Osteocyte (in vitro differentiated cells): Measurements from ENCODE around the gene PAX7. TPM values are rescaled to one million over a fixed set of nuclear protein-coding genes. Genes with fewer than 3 reads are reported as not detected.

Experiments used
- DNase-seq: peaks from one replicate; pipeline ENCODE4 v3.0.0; 2021; ENCODE audit warnings: mixed read lengths; ENCODE audit not compliant: unreplicated experiment; ENCODE audit errors: extremely low spot score
- H3K27ac Mint-ChIP-seq: one replicate; pipeline ENCODE4 v1.8.0; 2021; ENCODE audit warnings: mild to moderate bottlenecking, mixed read lengths; ENCODE audit not compliant: unreplicated experiment
- H3K27me3 Mint-ChIP-seq: one replicate; pipeline ENCODE4 v1.8.0; 2021; ENCODE audit warnings: mixed read lengths; ENCODE audit not compliant: unreplicated experiment
- H3K36me3 Mint-ChIP-seq: one replicate; pipeline ENCODE4 v1.8.0; 2021; ENCODE audit warnings: mixed read lengths; ENCODE audit not compliant: unreplicated experiment
- H3K4me1 Mint-ChIP-seq: one replicate; pipeline ENCODE4 v1.8.0; 2021; ENCODE audit warnings: mixed read lengths; ENCODE audit not compliant: unreplicated experiment
- H3K4me3 Mint-ChIP-seq: one replicate; pipeline ENCODE4 v1.8.0; 2021; ENCODE audit warnings: mild to moderate bottlenecking, moderate library complexity, mixed read lengths; ENCODE audit not compliant: unreplicated experiment
- H3K9me3 Mint-ChIP-seq: one replicate; pipeline ENCODE4 v1.8.0; 2021; ENCODE audit warnings: mixed read lengths; ENCODE audit not compliant: unreplicated experiment
- total RNA-seq: library from RNA; stranded (reverse); gene quantifications from 2 replicates; pipeline ENCODE4 v1.2.1, GENCODE V29; 2021
- TF ChIP-seq, protein P1 (sequence below): fragments of 200-600 bp; sonication (generic); IDR thresholded peaks from 2 replicates; pipeline ENCODE4 v1.5.0; 2021; ENCODE audit warnings: antibody characterized with exemption, mild to moderate bottlenecking, moderate library complexity

PAX7 gene
- total RNA-seq, 1 donor from 2014 or later: not detected

DNA sequence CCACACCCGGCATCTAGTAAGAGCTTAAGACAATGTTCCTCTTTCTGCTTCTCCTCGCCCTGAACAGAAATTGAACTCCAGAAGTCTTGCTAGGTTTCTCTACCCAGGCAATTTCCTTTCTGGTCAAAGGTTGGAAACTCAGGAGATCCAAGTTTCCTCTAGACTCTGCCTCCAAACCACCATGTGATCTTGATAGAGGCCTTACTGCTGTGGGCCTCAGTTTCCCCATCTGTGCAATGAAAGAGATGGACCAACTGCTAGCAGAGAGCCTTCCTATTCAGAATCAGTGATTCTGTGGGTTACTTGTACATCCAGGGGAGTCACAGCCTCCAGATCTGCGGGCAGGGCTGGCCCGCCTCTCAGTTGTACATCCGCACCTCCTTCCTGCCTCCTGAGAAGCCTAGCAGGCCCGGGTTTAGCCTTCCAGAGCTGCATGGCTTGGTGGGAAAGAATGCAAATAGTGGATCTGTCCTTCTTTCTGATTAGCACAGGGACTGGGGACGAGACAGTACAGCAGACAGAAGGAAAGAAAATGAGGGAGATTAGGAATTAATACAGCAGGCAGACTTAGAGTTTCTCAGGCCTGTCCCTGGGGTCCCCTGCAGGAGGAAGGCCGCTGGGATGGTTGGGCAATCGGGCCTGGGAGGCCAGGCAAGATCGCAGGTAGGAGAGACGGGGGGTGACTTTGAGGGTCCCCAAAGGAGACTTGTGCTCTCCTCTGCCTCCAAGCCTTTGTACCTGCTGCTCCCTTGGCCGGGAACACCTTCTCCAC, 83.9 kb downstream of the PAX7 start:
- no peaks in the 10 kb centered on the region for H3K4me1 Mint-ChIP-seq
- TF ChIP-seq, protein P1, sequence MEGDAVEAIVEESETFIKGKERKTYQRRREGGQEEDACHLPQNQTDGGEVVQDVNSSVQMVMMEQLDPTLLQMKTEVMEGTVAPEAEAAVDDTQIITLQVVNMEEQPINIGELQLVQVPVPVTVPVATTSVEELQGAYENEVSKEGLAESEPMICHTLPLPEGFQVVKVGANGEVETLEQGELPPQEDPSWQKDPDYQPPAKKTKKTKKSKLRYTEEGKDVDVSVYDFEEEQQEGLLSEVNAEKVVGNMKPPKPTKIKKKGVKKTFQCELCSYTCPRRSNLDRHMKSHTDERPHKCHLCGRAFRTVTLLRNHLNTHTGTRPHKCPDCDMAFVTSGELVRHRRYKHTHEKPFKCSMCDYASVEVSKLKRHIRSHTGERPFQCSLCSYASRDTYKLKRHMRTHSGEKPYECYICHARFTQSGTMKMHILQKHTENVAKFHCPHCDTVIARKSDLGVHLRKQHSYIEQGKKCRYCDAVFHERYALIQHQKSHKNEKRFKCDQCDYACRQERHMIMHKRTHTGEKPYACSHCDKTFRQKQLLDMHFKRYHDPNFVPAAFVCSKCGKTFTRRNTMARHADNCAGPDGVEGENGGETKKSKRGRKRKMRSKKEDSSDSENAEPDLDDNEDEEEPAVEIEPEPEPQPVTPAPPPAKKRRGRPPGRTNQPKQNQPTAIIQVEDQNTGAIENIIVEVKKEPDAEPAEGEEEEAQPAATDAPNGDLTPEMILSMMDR: no peak
- H3K36me3 Mint-ChIP-seq: no peaks in the 10 kb centered on the region
- no peak overlapping the region for H3K4me3 Mint-ChIP-seq
- H3K27me3 Mint-ChIP-seq: peaks cover 12% of the 10 kb centered on the region
- DNase-seq: no peak
- no peaks in the 10 kb centered on the region for H3K9me3 Mint-ChIP-seq
- H3K27ac Mint-ChIP-seq: no peak overlapping the region

DNA sequence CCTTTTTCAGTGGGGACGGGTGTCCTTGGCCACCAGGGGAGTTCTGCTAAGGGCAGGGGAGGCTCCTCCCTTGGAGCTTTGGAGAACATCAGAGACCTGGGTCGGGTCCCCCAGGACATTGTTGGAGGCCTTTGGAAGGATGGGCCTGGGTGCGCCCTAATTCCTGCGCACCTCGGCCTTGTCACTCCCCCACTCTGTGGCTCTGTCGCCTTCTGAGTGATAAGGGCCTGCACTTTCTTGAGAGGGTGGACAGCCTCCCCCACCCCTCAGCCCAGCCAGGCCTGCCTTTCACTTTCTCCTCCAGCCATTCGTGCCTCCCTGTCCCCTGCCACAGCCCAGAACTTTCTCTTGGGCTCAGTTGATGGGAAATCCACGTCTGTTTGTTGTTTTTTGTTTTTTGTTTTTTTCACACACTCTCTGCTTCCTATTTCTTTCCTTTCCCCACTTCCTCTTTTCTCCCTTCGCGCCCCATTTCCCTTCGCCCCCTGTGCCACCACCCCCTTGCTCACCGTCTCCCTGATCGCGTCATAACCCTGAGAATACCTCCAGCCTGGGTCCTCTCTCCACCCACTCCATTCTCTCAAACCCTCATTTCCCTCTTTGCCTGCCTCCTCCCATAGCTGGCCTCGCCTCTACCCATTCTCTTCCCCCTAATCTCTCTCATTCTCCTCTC, 85.6 kb downstream of the PAX7 start:
- H3K9me3 Mint-ChIP-seq: no peaks in the 10 kb centered on the region
- no peaks in the 10 kb centered on the region for H3K36me3 Mint-ChIP-seq
- TF ChIP-seq, protein P1: no peak
- DNase-seq: no peak
- H3K4me3 Mint-ChIP-seq: no peak overlapping the region
- H3K27me3 Mint-ChIP-seq: peaks cover 12% of the 10 kb centered on the region
- no peak overlapping the region for H3K27ac Mint-ChIP-seq
- no peaks in the 10 kb centered on the region for H3K4me1 Mint-ChIP-seq

DNA sequence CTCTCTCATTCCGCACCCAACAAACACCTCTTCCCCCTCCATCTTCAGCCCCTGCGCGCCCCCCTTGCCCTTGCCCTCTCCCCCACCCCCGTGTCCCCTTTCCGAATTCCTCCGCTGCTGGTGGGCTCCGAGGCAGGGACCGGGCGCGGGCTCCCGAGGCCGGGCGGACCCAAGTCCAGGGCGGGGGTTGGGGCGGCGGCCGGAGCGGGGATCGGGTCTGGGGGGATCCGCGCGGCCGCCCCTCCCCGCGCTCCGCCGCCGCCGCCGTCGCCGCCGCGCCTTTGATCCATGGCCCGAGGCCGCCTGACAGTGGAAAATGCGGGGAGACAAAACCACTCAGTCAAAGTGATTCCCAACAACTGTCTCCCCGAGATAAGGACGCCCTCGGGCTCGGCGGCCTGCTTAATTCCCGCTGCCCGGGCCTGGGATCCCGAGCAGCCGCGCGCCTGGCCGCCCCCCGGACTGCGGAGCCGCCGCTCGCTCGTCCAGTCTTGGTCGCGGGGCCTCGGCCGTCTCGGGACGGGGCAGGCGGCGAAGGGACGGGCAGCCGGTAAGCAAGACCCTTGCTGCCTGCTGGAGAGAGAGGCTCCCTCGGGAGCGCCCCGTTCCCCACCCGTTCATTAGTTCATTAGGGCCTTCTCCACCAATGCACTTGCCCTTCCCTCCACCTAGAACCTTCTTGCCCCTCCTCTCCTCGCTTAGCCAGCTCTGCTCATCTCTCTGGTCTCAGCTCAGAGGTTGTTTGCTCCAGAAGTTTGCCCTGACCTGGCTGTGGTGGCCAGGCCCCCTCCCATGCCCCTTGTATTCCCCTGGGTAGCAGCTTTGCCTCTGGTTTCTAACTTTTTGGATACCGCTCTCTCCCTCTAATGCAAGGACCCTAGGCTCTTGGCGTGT, 86.4 kb downstream of the PAX7 start:
- Mint-ChIP-seq H3K36me3 (no peaks in the 10 kb centered on the region), H3K4me1 (no peaks in the 10 kb centered on the region), H3K27ac (no peak overlapping the region), H3K27me3 (peaks cover 12% of the 10 kb centered on the region), H3K4me3 (no peak overlapping the region), H3K9me3 (no peaks in the 10 kb centered on the region)
- no peak for DNase-seq
- TF ChIP-seq, protein P1: no peak

DNA sequence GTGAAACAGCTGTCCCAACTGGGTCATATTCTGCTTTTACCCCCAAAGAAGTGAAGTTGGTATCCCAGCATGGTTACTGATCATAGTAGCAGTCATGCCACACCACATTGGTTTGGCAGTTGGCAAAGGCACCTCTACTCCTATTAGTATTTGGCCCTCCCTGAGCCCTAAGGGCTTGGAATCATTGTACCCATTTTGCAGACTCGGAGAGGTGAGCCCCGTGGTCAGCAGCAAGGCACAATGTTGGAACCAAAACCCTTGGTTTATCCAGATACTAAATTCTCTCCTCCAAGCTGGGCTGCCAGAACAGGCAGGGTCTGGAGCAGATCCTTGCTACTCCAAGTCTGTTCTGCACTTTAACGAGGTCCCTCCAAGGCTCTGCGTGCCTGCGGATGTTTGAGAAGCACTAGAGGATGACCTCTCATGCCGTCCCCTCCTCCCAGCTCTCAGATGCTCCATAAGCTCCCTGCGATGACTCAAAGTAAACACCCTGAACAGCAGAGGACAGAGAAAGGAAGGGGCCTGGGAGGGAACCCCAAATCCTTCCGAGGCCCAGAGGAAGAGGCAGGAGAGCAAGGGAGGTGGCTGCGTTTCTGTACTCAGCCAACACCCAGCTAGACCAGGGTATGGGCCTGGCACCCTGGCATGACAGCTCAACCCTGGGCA, 89.3 kb downstream of the PAX7 start:
- H3K36me3 Mint-ChIP-seq: no peaks in the 10 kb centered on the region
- H3K4me1 Mint-ChIP-seq: no peaks in the 10 kb centered on the region
- H3K27ac Mint-ChIP-seq: no peak overlapping the region

More for the DNA sequence above, 89.3 kb downstream of the PAX7 start:
- DNase-seq: no peak
- TF ChIP-seq, protein P1: no peak
- peaks cover 12% of the 10 kb centered on the region for H3K27me3 Mint-ChIP-seq
- no peak overlapping the region for H3K4me3 Mint-ChIP-seq
- no peaks in the 10 kb centered on the region for H3K9me3 Mint-ChIP-seq
